Endothelial cell (in vitro differentiated cells): ENCODE results near the gene BAHD1. TPM values are rescaled to one million over a fixed set of nuclear protein-coding genes. Genes with fewer than 3 reads are reported as not detected.
A peak's percentile ranks its signal among the peaks of the same experiment; 100 is the strongest.

ENCODE experiments used
- DNase-seq: peaks from one replicate; pipeline ENCODE4 v3.0.0; 2021; ENCODE audit warnings: low spot score
- H3K27ac Mint-ChIP-seq: one replicate; pipeline ENCODE4 v1.8.0; 2021; ENCODE audit warnings: mixed read lengths, inconsistent platforms; ENCODE audit not compliant: unreplicated experiment
- H3K27me3 Mint-ChIP-seq: one replicate; pipeline ENCODE4 v1.8.0; 2021; ENCODE audit warnings: mild to moderate bottlenecking, moderate library complexity, mixed read lengths, inconsistent platforms; ENCODE audit not compliant: unreplicated experiment
- H3K36me3 Mint-ChIP-seq: one replicate; pipeline ENCODE4 v1.8.0; 2021; ENCODE audit warnings: mild to moderate bottlenecking, low read depth, mixed read lengths, inconsistent platforms; ENCODE audit not compliant: unreplicated experiment
- H3K4me1 Mint-ChIP-seq: one replicate; pipeline ENCODE4 v1.8.0; 2021; ENCODE audit warnings: mild to moderate bottlenecking, mixed read lengths, inconsistent platforms; ENCODE audit not compliant: unreplicated experiment
- H3K4me3 Mint-ChIP-seq: one replicate; pipeline ENCODE4 v1.8.0; 2021; ENCODE audit warnings: mild to moderate bottlenecking, mixed read lengths, inconsistent platforms; ENCODE audit not compliant: unreplicated experiment
- H3K9me3 Mint-ChIP-seq: one replicate; pipeline ENCODE4 v1.8.0; 2021; ENCODE audit warnings: mixed read lengths, inconsistent platforms; ENCODE audit not compliant: unreplicated experiment
- total RNA-seq: library from RNA; stranded (reverse); fragmentation: NEBNext Ultra II Directional; extraction: Animal tissue kit (Norgen Biotek cat#: 25700); gene quantifications from one replicate; pipeline ENCODE4 v1.2.1, GENCODE V29; 2021; ENCODE audit not compliant: unreplicated experiment
- TF ChIP-seq, protein P1 (sequence below): fragments of 200-600 bp; sonication (generic); IDR thresholded peaks from one replicate; pipeline ENCODE4 v1.5.0; 2021; ENCODE audit warnings: antibody characterized with exemption; ENCODE audit not compliant: unreplicated experiment

Gene BAHD1
- total RNA-seq, 1 donor from 2014 or later, result 20.4 TPM

DNA sequence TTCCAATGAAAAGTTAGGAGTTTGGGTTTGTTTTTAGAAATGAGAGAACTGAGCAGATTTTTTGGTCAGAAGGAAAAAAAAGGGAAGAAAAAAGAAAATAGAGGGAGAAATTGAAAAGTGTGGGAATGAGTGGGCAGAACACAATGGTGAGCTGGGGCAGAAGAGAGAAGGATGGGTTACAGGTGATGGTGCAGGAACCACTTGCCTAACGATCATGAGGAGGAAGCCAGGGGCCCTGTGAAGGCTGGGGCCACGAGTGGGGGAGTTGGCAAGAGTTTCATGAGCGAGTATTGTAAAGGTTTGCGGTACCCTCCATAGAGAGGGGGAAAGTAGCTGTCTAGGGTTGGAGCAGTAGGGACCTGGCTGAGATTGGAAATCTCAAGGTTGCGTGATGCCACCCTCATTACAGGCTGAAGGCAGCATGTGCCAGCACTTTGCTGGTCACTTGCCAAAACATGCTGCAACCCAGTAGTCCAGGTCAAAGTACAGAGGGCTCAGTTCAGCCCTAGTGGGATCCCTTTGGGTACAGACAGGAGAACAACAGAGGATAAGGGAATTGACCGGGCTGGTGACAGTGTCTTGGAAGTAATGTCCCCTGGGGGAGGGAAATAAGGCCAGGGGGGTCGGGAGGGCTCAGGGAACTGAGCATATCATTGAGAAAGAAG lies 28.5 kb upstream of the BAHD1 start:
- Mint-ChIP-seq H3K4me3 (peak overlapping the region; percentile 21), H3K4me1 (peaks cover 11% of the 10 kb centered on the region), H3K27me3 (peaks cover 13% of the 10 kb centered on the region), H3K9me3 (no peaks in the 10 kb centered on the region), H3K27ac (no peak overlapping the region), H3K36me3 (peaks cover 51% of the 10 kb centered on the region)
- DNase-seq, result no peak
- TF ChIP-seq, protein P1, sequence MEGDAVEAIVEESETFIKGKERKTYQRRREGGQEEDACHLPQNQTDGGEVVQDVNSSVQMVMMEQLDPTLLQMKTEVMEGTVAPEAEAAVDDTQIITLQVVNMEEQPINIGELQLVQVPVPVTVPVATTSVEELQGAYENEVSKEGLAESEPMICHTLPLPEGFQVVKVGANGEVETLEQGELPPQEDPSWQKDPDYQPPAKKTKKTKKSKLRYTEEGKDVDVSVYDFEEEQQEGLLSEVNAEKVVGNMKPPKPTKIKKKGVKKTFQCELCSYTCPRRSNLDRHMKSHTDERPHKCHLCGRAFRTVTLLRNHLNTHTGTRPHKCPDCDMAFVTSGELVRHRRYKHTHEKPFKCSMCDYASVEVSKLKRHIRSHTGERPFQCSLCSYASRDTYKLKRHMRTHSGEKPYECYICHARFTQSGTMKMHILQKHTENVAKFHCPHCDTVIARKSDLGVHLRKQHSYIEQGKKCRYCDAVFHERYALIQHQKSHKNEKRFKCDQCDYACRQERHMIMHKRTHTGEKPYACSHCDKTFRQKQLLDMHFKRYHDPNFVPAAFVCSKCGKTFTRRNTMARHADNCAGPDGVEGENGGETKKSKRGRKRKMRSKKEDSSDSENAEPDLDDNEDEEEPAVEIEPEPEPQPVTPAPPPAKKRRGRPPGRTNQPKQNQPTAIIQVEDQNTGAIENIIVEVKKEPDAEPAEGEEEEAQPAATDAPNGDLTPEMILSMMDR, result no peak

DNA sequence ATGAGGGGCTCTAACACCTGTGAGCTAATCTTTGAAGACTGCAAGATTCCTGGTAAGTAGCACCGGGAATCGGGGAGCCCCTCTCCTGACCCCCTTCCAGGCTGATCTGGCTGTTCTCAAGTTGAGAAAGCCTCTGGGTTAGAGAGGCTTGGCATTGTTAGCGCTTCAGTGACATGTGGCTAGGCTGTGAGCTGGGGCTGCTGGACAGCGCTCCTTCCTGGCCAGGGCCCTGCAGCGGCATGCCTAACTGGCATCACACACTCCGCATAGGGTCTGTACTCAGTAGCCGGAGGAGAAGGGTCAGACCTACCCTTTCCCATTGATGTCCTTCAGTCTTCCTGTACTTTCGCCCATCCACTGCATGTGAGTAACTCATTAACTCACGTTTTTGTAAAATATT lies 27.7 kb upstream of the BAHD1 start:
- peak overlapping the region; percentile 62 for H3K4me3 Mint-ChIP-seq
- peaks cover 5% of the 10 kb centered on the region for H3K4me1 Mint-ChIP-seq
- no peaks in the 10 kb centered on the region for H3K9me3 Mint-ChIP-seq
- DNase-seq, result no peak
- peaks cover 47% of the 10 kb centered on the region for H3K36me3 Mint-ChIP-seq
- H3K27ac Mint-ChIP-seq, result no peak overlapping the region
- TF ChIP-seq, protein P1, result no peak
- H3K27me3 Mint-ChIP-seq, result peaks cover 13% of the 10 kb centered on the region

DNA sequence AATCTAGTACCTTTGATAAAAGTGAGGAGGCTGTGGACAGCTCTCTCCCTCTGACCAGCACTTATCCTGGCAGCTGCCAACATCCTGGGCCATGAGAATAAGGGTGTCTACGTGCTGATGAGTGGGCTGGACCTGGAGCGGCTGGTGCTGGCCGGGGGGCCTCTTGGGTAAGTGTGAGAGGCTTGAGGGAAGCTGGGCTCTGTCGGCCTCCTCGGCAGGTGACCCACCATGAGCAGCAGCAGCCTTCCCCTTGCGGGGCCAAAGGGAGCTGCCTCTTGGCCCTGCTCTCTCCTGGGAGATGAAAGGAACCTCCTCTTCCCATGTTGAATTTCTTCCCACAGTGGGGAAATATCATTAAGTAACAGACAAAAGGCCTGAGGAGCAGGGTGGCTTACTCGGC lies 25.9 kb upstream of the BAHD1 start:
- H3K36me3 Mint-ChIP-seq, result peaks cover 45% of the 10 kb centered on the region

DNA sequence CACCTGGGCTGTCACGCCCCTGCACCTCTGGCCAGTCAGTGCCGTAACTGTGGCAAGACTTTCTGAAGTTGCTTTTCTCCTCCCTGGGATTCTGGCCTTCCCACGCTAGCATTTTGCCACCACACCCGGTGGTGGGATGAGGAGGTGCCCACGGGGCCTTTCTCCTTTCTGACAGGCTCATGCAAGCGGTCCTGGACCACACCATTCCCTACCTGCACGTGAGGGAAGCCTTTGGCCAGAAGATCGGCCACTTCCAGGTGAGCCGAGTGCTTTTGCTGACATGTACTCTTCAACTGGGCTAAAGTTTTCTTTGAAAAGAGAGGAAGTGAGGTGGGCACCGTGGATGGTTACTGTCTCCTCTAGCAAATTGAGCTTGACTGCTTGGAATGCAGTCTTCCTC lies 25.5 kb upstream of the BAHD1 start:
- peak overlapping the region; percentile 81 for H3K4me3 Mint-ChIP-seq

More for the DNA sequence above, 25.9 kb upstream of the BAHD1 start:
- no peak overlapping the region for H3K4me3 Mint-ChIP-seq
- peaks cover 5% of the 10 kb centered on the region for H3K4me1 Mint-ChIP-seq
- TF ChIP-seq, protein P1, result no peak
- DNase-seq, result no peak
- no peak overlapping the region for H3K27ac Mint-ChIP-seq
- no peaks in the 10 kb centered on the region for H3K9me3 Mint-ChIP-seq
- H3K27me3 Mint-ChIP-seq, result peaks cover 13% of the 10 kb centered on the region

DNA sequence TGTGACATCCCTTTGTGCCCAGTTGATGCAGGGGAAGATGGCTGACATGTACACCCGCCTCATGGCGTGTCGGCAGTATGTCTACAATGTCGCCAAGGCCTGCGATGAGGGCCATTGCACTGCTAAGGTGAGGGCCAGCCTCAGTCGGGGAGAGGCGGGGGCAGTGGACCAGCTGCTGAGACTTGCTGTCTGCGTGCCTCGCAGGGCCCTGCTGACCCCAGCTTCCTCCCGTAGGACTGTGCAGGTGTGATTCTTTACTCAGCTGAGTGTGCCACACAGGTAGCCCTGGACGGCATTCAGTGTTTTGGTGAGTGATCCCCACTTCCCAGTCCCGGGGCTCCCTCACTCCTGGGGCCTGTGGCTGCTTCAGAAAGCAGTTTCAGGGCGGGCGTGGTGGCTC lies 24.7 kb upstream of the BAHD1 start:
- Mint-ChIP-seq H3K9me3 (no peaks in the 10 kb centered on the region), H3K4me3 (no peak overlapping the region), H3K27me3 (peaks cover 7% of the 10 kb centered on the region), H3K27ac (no peak overlapping the region), H3K4me1 (peaks cover under 1% of the 10 kb centered on the region), H3K36me3 (peaks cover 33% of the 10 kb centered on the region)
- no peak for DNase-seq
- TF ChIP-seq, protein P1, result no peak

More for the DNA sequence above, 25.5 kb upstream of the BAHD1 start:
- peaks cover 5% of the 10 kb centered on the region for H3K4me1 Mint-ChIP-seq
- H3K9me3 Mint-ChIP-seq, result no peaks in the 10 kb centered on the region
- TF ChIP-seq, protein P1, result no peak
- no peak overlapping the region for H3K27ac Mint-ChIP-seq
- H3K36me3 Mint-ChIP-seq, result peaks cover 41% of the 10 kb centered on the region
- no peak for DNase-seq
- H3K27me3 Mint-ChIP-seq, result peaks cover 10% of the 10 kb centered on the region
